DMS53 (cell line): ENCODE measurements around the gene PLVAP.

ENCODE experiments used
- DNase-seq: peaks from one replicate; lab custom pipeline; 2025; lab: John Stamatoyannopoulos, UW

Gene PLVAP, protein sequence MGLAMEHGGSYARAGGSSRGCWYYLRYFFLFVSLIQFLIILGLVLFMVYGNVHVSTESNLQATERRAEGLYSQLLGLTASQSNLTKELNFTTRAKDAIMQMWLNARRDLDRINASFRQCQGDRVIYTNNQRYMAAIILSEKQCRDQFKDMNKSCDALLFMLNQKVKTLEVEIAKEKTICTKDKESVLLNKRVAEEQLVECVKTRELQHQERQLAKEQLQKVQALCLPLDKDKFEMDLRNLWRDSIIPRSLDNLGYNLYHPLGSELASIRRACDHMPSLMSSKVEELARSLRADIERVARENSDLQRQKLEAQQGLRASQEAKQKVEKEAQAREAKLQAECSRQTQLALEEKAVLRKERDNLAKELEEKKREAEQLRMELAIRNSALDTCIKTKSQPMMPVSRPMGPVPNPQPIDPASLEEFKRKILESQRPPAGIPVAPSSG

GRCh38 chr19:17376935-17377600 is at the start of gene PLVAP:
PLVAP (minus strand) TSS chr19:17377342; CDS start chr19:17377288, 54 bp downstream.
- no peak for DNase-seq

DNA sequence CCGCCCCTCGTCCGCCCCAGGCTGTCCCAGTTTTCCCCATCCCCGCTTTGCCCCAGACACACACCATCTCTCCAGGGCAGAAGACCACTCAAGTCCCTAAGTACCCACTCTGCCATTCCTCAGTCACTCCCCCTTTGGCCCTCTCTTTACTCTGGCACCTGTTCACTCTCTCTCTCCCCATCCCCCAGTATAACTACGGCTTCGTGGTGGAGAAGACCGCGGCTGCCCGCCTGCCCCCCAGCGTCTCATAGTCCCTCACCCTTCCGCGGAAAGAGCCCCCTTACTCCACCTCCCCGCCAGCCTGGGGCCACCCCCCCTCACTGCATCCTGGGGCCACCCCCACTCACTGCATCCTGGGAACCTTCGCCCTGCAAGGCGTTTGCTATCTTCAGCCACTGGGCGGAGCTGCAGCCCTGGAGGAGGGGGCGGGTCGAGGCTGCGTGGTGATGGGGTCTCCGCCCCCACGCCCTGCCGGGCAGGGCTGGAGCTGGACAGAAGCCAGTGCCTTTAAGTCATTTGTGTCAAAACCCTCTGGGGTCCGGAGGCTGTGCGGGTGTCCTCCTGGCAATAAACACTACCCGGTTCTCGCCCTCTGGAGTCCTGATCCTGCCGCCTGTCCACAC is 47.7 kb upstream of the PLVAP start:
- DNase-seq, result peak; percentile 45

DNA sequence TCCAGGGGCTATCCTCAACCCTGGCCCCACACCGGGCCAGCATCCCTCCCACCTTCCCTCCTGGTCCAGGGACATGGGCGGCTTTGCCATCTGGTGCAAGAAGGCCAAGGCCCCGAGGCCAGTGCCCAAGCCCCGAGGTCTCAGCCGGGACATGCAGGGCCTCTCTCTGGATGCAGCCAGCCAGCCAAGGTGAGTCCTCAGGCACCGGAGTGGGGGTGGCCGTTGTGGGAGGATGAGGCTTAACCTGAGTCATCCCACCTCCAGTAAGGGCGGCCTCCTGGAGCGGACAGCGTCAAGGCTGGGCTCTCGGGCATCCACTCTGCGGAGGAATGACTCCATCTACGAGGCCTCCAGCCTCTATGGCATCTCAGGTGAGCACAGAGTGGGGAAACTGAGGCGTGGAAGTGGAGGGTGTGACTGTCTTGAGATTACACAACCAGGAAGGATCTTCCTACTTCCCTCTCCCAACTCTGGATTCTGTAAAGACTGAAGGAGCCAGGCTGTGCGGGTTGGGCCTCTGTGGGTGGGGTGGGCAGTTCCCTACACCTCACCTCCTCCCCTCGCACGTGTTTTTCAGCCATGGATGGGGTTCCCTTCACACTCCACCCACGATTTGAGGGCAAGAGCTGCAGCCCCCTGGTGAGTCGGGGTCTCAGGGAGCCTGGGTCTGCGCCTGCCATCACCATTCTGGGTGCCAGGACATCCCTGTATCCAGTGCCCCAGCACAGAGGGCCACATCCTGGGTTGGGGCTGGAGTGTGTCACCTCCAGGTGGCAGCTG is 46.5 kb upstream of the PLVAP start:
- DNase-seq, result no peak

DNA sequence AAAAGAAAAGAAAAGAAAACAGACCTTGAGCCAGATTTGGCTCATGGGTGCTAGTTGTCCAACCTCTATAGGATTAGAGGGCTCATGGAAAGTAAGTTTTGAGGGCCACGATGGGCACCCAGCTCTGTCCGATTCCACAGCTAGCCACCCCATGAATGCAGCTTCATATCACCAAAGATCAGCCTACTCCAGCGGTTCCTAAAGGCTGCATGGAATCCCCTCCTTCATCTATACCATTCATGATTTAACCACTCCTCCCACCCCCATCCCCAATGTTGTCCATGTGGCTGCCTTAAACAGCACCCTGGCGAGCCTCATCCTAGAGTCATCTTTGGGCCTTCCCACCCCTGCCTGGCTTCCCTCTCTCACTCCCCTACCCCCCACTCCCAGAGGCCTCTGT is 44.8 kb upstream of the PLVAP start:
- no peak for DNase-seq

GRCh38 chr19:17420475-17420924 is 43.4 kb upstream of the PLVAP start:
- peak; percentile 27 for DNase-seq

DNA sequence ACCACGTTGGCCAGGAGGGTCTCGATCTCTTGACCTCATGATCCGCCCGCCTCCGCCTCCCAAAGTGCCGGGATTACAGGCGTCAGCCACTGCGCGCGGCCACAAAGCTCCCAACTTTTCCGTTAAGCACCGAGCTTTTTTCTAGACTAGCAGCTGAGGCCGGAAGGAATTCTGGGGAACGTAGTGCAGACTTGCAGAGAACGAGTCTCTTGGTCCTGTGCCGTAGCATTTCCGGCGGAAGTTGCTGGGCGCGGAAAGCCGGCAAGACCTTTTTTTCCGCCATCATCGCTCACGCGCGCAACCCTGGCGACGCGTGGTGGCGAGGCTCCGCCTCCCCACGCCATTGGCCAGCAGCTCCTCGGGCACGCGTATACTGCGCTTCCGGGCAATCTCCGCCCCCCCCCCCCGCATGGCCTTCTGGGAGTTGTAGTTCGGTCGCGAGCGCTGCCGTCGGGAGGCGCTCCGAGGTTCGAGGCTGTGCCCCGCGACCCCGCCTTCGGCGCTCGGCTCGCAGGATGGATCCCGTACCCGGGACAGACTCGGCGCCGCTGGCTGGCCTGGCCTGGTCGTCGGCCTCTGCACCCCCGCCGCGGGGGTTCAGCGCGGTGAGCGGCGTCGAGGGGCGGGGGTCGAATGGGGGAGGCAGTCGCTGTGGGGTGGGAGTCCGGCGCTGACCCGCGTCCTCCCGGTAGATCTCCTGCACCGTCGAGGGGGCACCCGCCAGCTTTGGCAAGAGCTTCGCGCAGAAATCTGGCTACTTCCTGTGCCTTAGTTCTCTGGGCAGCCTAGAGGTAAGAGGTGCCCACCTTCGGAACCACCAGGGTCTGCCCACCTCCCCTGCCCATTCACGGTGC is 42.7 kb upstream of the PLVAP start, which contains the start of gene MVB12A:
Gene MVB12A (plus strand): TSS at position 427 of the 854 bp plus-strand sequence. CDS start 89 bp downstream, at position 516.
- peak; percentile 98 for DNase-seq

DNA sequence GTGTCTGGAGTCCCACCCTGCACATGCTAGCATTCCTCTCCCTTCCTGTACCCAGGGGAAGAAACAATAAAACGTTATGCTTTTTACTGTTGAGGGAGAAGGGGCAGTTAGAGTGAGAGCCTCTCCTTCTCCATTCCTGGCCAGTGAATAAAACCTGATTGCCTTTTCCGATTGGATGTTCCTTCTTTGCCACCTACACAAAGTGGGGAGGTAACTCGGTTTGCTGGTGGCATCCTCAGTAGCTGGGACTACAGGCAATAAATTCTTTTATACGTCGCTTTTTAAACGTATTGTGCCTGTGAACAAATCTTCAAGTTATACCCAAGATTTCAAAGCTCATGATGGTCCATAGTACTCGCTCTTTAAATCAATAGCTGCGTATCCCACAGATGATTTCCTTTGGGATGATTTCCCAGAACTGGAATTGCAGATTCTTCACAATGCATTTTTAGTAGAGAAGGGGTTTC is 42.0 kb upstream of the PLVAP start:
- DNase-seq, result no peak

- no peak for DNase-seq
These were observed 41.6 kb upstream of the PLVAP start for GRCh38 chr19:17418710-17419109.

DNA sequence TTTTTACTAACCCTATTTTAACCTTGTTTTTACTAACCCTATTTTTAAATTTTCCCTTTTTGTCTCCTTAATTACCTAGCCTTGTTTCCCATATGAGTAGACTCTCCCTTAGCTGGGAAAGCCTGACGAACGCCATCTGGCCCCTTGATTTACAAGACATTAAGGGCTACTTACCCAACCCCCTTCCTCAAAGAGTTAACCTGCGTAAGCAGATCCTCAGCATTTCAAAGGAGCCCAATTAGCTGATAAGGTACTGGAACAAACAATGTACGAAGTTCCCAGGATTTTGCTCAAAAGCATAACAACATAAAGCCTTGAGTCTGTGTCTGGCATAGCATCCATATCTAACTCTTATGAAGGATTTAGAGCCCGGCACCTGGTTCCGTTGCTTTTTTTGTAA is 38.0 kb upstream of the PLVAP start:
- no peak for DNase-seq

DNA sequence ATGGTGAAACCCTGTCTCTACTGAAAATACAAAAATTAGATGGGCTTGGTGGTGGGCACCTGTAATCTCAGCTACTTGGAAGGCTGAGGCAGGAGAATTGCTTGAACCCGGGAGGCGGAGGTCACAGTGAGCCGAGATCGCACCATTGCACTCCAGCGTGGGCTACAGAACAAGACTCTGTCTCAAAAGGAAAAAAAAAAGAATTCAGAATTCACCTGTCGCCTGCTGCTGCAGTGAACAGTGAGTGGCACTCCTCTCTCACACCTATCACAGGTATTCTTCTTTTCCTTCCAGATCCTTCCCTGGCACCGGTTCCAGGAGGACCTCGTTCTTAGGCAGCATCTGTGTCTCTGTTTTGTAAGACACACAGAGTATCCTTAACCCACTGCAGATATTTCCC is 37.0 kb upstream of the PLVAP start:
- DNase-seq, result no peak

DNA sequence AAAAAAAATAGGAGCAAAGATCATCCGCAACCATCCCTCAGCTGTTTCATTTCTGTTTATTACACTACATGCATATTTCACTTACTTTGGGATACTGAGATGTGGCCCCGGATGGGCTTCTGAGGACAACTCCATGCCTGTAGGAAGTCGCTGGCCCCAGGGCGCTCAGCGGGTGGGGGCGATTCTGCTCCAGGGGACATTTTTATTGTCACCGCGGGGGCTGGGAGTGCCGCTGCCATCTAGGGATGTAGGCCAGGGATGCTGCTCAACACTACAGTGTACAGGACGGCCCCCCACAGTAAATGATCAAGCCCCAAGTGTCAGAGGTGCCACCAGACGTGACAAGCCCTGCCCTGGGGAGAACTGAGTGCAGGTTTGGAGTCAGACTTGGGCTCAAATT is 34.7 kb upstream of the PLVAP start:
- DNase-seq, result no peak

GRCh38 chr19:17409990-17410389 is 32.8 kb upstream of the PLVAP start:
- no peak for DNase-seq

- no peak for DNase-seq
These were observed 29.7 kb upstream of the PLVAP start for GRCh38 chr19:17406887-17407196.

- DNase-seq, result no peak
These were observed 29.1 kb upstream of the PLVAP start for GRCh38 chr19:17406046-17406886.

DNA sequence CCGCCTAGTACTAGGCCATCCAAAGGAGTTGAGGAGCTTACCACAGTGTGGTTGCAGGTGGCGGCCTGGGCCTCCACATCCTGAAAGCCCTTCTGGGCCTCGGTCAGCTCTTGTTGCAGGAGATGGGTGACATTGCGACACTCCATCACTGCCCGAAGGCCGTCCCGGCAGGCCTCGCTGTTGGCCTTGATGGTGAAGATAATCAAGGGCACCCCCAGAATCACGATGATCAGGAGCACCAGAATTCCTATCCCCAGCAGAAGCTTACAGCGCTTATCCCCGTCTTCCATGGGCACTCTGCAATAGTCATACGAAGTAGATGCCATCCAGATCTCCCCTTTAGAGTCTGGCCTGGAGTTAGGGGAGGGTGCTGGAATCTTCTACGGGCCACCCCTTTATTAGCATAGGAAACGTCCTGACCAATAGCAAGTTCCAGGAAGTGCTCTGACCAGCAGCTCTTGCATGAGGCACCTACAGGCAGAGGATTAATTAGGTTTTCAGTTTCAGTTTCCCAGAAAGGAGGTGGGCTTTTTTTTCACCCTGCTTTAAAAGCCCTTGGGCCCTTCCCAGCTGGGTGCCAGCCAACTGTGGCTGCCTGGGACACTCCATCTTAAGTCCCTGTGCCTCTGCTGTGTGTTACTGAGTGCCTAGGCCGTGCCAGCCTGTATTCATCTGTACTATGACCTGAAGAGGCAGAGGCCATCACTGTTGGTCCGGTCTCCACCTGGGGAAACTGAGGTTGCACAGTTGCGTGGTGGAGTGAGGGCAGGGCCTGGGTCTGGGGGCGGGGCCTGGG is 28.3 kb upstream of the PLVAP start, which contains the start of gene BST2:
Gene BST2 (minus strand): TSS at position 381 of the 796 bp plus-strand sequence. CDS start 55 bp downstream, at position 326.
- no peak for DNase-seq

DNA sequence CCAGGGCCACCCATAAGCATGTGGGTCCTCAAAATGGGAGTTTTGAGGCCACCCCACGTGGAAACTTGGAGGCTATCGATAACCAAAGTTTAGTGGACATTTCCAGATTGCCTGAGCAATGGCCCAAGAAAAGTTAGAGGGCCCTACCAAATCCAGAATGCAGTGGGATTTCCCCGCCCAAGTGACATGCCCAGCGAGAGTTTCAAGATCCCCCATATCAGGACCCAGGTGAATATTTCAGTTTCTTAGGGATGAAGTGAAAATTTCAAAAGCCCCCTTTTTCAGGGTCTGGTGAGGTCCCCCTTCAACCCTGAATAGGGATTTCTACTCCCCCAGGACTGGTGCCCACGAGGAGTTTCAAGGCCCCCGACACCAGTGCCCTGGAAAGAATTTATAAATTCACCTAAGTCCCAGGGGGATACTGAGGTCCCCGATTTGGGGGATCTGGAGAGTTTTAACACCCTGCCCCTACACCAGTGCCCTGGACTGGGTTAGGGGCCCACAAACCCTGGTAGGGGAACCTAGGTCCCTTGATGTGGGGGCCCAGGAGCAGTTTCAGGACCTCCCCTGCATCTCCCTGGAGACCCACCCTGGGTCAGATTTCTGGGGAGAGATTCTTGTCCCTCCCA is 27.6 kb upstream of the PLVAP start:
- no peak for DNase-seq

GRCh38 chr19:17404015-17404414 is 26.9 kb upstream of the PLVAP start:
- no peak for DNase-seq

DNA sequence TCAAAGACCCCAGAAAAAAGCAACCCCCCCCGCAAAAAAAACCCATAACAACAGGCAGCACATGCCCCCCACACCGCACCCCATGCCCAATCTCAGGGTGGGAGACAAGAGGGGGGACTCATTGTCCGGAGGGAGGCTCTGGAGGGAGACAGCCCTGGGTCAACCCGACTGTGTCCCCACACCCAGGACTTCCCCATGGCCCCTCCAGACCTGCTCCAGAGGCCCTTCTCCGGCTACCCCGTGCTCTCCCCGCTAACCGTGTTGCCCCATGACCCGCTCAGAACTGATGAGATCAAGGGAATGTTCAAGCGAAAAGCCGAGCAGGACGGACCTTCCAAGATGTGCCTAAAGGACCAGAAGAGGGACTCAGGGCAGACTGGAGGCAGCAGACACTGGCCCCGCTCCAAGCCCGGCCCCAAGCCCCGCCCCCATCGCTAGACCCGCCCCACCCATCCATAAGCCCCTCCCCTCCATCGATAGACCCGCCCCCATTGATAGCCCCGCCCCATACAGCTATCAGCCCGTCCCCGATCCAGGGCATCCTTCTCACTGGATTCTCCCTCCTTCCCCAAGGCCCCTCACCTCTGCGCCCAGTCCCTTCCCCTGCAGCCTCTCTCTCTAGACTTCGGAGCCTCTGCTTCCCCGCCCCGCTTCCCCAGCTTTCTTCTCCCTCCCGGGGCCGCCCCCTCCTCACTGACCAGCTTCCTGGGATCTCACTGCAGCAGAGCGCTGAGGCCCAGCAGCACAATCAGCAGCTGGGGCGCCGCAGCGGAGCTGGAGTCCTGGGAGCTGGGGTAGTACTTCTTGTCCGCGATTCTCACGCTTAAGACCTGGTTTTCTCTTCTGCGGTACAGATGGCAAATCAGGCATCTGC is 26.1 kb upstream of the PLVAP start:
- DNase-seq, result peak; percentile 20
